Spleen (tissue), 11 donors: ENCODE measurements around the gene TRIO. TPM values are rescaled to one million over a fixed set of nuclear protein-coding genes. Genes with fewer than 3 reads are reported as not detected.

Experiments used
- DNase-seq: peaks from one replicate; pipeline ENCODE4 v3.0.0-alpha.2; 2020
- H3K27ac ChIP-seq, 8 donors: fragments of 200-600 bp; sonication (generic) in 7 of 8; 1 replicate in 4 of 8; 2 replicates in 4 of 8; pipeline versions ENCODE4 v1.5.0 to v1.8.0; 2016 to 2021; ENCODE audit warnings: inconsistent platforms in 4 of 8, mild to moderate bottlenecking in 4 of 8, moderate library complexity in 1 of 8
- H3K27me3 ChIP-seq, 7 donors: fragments of 200-600 bp; sonication (generic) in 6 of 7; replicated peaks in 1 of 7; 1 replicate in 4 of 7; 2 replicates in 3 of 7; pipeline versions ENCODE4 v1.5.0 to v1.8.0; 2016 to 2021; ENCODE audit warnings: inconsistent platforms in 3 of 7, mild to moderate bottlenecking in 1 of 7
- H3K36me3 ChIP-seq, 6 donors: fragments of 200-600 bp; sonication (generic) in 5 of 6; 1 replicate in 4 of 6; 2 replicates in 2 of 6; pipeline versions ENCODE4 v1.5.0 to v1.8.0; 2016 to 2021; ENCODE audit warnings: inconsistent platforms in 2 of 6
- H3K4me1 ChIP-seq, 6 donors: fragments of 200-600 bp; sonication (generic) in 5 of 6; 1 replicate in 3 of 6; 2 replicates in 3 of 6; pipeline versions ENCODE4 v1.5.0 to v1.8.0; 2016 to 2021; ENCODE audit warnings: inconsistent platforms in 3 of 6
- H3K4me3 ChIP-seq, 8 donors: fragments of 200-600 bp; sonication (generic) in 7 of 8; 1 replicate in 4 of 8; 2 replicates in 4 of 8; pipeline versions ENCODE4 v1.5.0 to v1.8.0; 2016 to 2021; ENCODE audit warnings: inconsistent platforms in 4 of 8, mild to moderate bottlenecking in 4 of 8, moderate library complexity in 2 of 8
- H3K9me3 ChIP-seq, 8 donors: fragments of 200-600 bp; sonication (generic) in 7 of 8; 1 replicate in 4 of 8; 2 replicates in 4 of 8; pipeline versions ENCODE4 v1.5.0 to v1.8.0; 2016 to 2021; ENCODE audit warnings: inconsistent platforms in 4 of 8
- POLR2A ChIP-seq, 3 donors: fragments of 450-650 bp; IDR thresholded peaks; one replicate each; pipeline ENCODE4 v1.5.1; 2017; ENCODE audit warnings: antibody characterized with exemption in 3 of 3, mild to moderate bottlenecking in 1 of 3
- POLR2AphosphoS5 ChIP-seq, 3 donors: sonication (generic); formaldehyde crosslinking; IDR thresholded peaks; one replicate each; pipeline ENCODE4 v1.5.1; 2017; ENCODE audit warnings: antibody characterized with exemption in 3 of 3
- WGBS, 5 donors: extraction: QIAGEN DNeasy Blood & Tissue Kit in 3 of 5; methylation state at CpG; one replicate each; pipeline versions ENCODE4 v1.1.5 to v1.1.7; 2013 to 2018; 5-methylcytosine and 5-hydroxymethylcytosine counted together
- intact Hi-C: fragments of 100-400 bp; cut with DNase I; formaldehyde crosslinking; loops from one replicate; pipeline ENCODE4 v1.15.0; 2023; ENCODE audit warnings: low total_unique reads
- polyA plus RNA-seq, 3 donors: library from polyadenylated mRNA; stranded (reverse); fragments of 200-250 nt; gene quantifications; one replicate each; pipeline ENCODE4 v1.2.1, GENCODE V29; 2013
- total RNA-seq, 7 donors: library from RNA; depleted of rRNA in 3 of 7; stranded (reverse); fragments of >200 nt in 3 of 7; fragmentation: NEBNext Ultra II Directional in 4 of 7; extraction: Animal tissue kit (Norgen Biotek cat#: 25700) in 4 of 7; gene quantifications; one replicate each; pipeline versions ENCODE4 v1.1.0 to v1.2.1, GENCODE V29; 2016 to 2021
- TF ChIP-seq, protein P1 (sequence below), 11 experiments: fragments of 200-600 bp in 7 of 11; fragments of 450-650 bp in 4 of 11; sonication (generic) in 4 of 11; IDR thresholded peaks in 8 of 11; conservative IDR thresholded peaks in 3 of 11; 1 replicate in 7 of 11; 2 replicates in 4 of 11; pipeline versions ENCODE4 v1.4.0 to v1.8.0; 2016 to 2021; ENCODE audit warnings: antibody characterized with exemption in 11 of 11, inconsistent platforms in 4 of 11, mild to moderate bottlenecking in 1 of 11
- donor health status: healthy with polysubstance abuse.
- donor health status: DM: no; HTN: no; CAD: no; lungs with moderate emphysema.
- donor health status: DM: no; HTN: no; CAD: no.
- donor health status: Bipolar disorder and iron deficiency.
- donor health status: healthy.
- donor health status: DM: no; HTN: no; CAD: no.
- donor health status: DM: yes; HTN: yes; CAD: no.

TRIO gene
- total and polyA plus RNA-seq, 10 donors: 21.5 to 280 (median 190) TPM

DNA sequence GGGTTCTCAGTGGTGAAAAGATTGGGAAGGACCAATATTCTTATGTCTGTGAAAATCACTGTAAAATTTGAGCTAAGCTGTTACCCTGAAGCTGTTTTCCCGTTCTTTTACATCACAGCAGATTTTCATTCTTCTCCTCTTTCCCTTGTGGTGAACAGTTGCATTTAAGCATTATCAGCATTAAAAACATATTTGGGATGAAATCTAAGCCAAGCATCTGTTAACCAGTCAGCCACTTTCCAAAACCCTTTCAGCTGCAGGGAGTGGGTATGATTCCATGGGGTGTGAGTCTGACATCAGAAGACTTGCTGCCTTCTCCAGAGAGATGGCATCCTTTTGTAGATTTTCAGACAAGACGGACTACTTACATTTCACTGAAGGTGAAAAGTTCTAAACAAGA is 97.2 kb downstream of the TRIO start:
- Histone ChIP-seq H3K36me3 (no peaks in the 10 kb centered on the region), H3K27ac (no peak overlapping the region), H3K4me3 (no peak overlapping the region), H3K27me3 (no peaks in the 10 kb centered on the region), H3K4me1 (peaks cover 4 to 46% (median 25%) of the 10 kb centered on the region in 6 donors), H3K9me3 (no peaks in the 10 kb centered on the region)
- DNase-seq: no peak
- intact Hi-C loops: no loop called here
- WGBS, 5 donors: 89 to 99% (median 92%) methylated on average over 2 of the region's 2 CpGs
- TF ChIP-seq POLR2AphosphoS5 (IDR thresholded peaks at IDR 0.05) (no peak), POLR2A (IDR thresholded peaks at IDR 0.05) (no peak)
- TF ChIP-seq, protein P1, sequence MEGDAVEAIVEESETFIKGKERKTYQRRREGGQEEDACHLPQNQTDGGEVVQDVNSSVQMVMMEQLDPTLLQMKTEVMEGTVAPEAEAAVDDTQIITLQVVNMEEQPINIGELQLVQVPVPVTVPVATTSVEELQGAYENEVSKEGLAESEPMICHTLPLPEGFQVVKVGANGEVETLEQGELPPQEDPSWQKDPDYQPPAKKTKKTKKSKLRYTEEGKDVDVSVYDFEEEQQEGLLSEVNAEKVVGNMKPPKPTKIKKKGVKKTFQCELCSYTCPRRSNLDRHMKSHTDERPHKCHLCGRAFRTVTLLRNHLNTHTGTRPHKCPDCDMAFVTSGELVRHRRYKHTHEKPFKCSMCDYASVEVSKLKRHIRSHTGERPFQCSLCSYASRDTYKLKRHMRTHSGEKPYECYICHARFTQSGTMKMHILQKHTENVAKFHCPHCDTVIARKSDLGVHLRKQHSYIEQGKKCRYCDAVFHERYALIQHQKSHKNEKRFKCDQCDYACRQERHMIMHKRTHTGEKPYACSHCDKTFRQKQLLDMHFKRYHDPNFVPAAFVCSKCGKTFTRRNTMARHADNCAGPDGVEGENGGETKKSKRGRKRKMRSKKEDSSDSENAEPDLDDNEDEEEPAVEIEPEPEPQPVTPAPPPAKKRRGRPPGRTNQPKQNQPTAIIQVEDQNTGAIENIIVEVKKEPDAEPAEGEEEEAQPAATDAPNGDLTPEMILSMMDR (IDR thresholded peaks at IDR 0.05 in 8 of 11, conservative IDR thresholded peaks at IDR 0.05 in 3 of 11): no peak

DNA sequence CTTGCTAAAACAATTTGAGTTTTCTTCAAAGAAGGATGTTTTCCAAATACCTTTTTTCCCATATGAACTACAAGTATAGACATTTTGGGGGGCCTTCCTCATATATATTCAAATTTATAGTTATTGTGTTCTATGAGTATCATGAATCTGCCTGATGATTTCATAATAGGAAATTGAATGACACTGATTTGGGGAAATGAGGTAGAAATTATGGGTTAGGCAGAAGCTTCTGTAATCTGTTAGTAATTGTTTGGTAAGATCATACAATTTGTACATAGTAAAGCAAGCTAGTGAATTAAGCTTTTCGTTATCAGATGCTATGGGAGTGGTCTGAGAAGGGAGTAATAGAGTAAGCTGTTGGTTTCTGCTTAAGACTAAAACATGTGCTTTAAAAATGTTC is 98.0 kb downstream of the TRIO start:
- Histone ChIP-seq H3K27me3 (no peaks in the 10 kb centered on the region), H3K9me3 (no peaks in the 10 kb centered on the region), H3K36me3 (no peaks in the 10 kb centered on the region), H3K27ac (no peak overlapping the region), H3K4me1 (peaks cover 4 to 52% (median 27%) of the 10 kb centered on the region in 6 donors), H3K4me3 (no peak overlapping the region)
- 29 to 83% (median 76%) methylated on average over 1 of the region's 1 CpG for WGBS, 5 donors
- no peak for DNase-seq
- intact Hi-C loops: no loop called here
- TF ChIP-seq, protein P1 (IDR thresholded peaks at IDR 0.05 in 8 of 11, conservative IDR thresholded peaks at IDR 0.05 in 3 of 11): no peak
- no peak for TF ChIP-seq POLR2AphosphoS5 (IDR thresholded peaks at IDR 0.05)
- no peak for TF ChIP-seq POLR2A (IDR thresholded peaks at IDR 0.05)

DNA sequence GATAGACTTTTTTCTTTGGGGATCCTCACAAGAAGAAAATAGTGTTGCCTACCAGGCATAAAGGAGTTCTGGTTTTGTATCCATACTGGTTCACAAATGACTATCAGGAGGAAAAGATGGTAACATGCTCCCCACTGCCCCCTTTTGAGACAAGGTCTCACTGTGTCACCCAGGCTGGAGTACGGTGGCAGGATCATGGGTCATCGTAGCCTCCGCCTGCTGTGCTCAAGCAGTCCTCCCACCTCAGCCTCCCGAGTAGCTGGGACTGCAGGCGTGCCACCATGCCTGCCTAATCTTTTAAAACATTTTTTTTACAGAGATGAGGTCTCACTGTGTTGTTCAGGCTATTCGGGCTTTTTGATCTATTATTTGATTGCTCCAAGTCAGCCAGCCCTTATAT is 99.3 kb downstream of the TRIO start:
- H3K4me1 ChIP-seq: peaks cover 4 to 53% (median 27%) of the 10 kb centered on the region in 6 donors

DNA sequence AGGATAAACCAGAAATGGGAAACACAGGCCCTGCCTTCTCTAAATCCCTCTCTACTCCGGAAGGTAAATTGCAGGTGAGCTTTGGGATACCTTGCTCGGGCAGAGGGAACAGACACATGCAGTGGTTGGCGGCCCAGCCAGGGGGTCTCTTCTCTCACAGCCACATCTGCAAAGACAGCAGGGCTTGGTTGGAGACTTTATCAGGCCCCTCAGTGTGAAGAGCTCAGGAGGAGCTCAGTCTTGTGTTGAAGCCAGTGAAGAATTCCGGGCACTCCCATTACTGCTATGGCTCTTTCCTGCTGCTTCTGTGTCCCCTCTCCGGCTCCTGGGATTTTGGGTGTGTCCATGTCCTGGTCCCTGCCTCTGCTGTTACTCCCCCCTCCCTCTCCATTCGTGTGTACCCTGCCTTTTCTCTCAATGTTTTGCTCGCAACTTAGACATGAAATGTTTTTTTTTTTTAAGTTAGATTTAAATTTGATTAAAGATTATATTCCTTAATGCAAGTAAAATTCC is 99.8 kb downstream of the TRIO start:
- no peak for DNase-seq
- H3K4me1 ChIP-seq: peaks cover 2 to 48% (median 24%) of the 10 kb centered on the region in 6 donors
- intact Hi-C loops: no loop called here
- no peaks in the 10 kb centered on the region for H3K9me3 ChIP-seq
- H3K4me3 ChIP-seq: no peak overlapping the region
- WGBS, 5 donors: 78 to 88% (median 87%) methylated on average over 7 of the region's 7 CpGs
- TF ChIP-seq POLR2A (IDR thresholded peaks at IDR 0.05) (no peak), POLR2AphosphoS5 (IDR thresholded peaks at IDR 0.05) (no peak)
- TF ChIP-seq, protein P1 (IDR thresholded peaks at IDR 0.05 in 8 of 11, conservative IDR thresholded peaks at IDR 0.05 in 3 of 11): no peak
- no peaks in the 10 kb centered on the region for H3K36me3 ChIP-seq
- no peak overlapping the region for H3K27ac ChIP-seq
- H3K27me3 ChIP-seq: no peaks in the 10 kb centered on the region

More for the DNA sequence above, 99.3 kb downstream of the TRIO start:
- Histone ChIP-seq H3K27ac (no peak overlapping the region), H3K4me3 (no peak overlapping the region), H3K27me3 (no peaks in the 10 kb centered on the region), H3K9me3 (no peaks in the 10 kb centered on the region), H3K36me3 (no peaks in the 10 kb centered on the region)
- intact Hi-C loops: no loop called here
- 86 to 97% (median 94%) methylated on average over 6 of the region's 6 CpGs for WGBS, 5 donors
- TF ChIP-seq, protein P1 (IDR thresholded peaks at IDR 0.05 in 8 of 11, conservative IDR thresholded peaks at IDR 0.05 in 3 of 11): no peak
- TF ChIP-seq POLR2A (IDR thresholded peaks at IDR 0.05) (no peak), POLR2AphosphoS5 (IDR thresholded peaks at IDR 0.05) (no peak)
- DNase-seq: no peak
